Measurements from ENCODE around the gene HLA-A.

DNA sequence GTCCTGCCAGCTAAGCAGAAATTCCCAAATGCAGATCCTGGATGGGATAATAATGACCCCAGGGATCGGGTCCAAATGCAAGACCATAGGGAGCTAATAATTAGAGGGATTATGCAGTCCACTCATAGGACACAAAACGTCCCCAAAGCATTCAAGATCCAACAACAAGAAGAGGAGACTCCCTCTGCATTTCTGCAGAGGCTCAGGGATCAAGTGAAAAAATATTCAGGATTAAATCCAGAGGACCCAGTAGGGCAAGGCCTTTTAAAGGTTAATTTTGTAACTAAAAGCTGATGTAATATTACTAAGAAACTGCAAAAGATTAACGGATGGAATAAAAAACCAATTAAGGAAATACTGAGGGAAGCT is 22.2 kb downstream of the HLA-A start:
- TF ChIP-seq, protein P1, sequence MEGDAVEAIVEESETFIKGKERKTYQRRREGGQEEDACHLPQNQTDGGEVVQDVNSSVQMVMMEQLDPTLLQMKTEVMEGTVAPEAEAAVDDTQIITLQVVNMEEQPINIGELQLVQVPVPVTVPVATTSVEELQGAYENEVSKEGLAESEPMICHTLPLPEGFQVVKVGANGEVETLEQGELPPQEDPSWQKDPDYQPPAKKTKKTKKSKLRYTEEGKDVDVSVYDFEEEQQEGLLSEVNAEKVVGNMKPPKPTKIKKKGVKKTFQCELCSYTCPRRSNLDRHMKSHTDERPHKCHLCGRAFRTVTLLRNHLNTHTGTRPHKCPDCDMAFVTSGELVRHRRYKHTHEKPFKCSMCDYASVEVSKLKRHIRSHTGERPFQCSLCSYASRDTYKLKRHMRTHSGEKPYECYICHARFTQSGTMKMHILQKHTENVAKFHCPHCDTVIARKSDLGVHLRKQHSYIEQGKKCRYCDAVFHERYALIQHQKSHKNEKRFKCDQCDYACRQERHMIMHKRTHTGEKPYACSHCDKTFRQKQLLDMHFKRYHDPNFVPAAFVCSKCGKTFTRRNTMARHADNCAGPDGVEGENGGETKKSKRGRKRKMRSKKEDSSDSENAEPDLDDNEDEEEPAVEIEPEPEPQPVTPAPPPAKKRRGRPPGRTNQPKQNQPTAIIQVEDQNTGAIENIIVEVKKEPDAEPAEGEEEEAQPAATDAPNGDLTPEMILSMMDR (IDR thresholded peaks at IDR 0.05; ENCODE audit: low read depth, low read length), result no peak
- no peak for TF ChIP-seq EZH2phosphoT487 (IDR thresholded peaks at IDR 0.05; ENCODE audit: low read depth)
